HG03103 (cell line): ENCODE measurements around the gene SYNDIG1.

Source experiments
- ATAC-seq: cut with Tn5 transposase; IDR thresholded peaks from one replicate; pipeline ENCODE4 v1.9.1; 2021; ENCODE audit warnings: low read depth; ENCODE audit not compliant: unreplicated experiment

Gene SYNDIG1

GRCh38 chr20:24580855-24581254 lies 111.4 kb downstream of the SYNDIG1 start:
- ATAC-seq: no peak

GRCh38 chr20:24581443-24582170 lies 112.2 kb downstream of the SYNDIG1 start:
- ATAC-seq: no peak

GRCh38 chr20:24582373-24583168 lies 113.1 kb downstream of the SYNDIG1 start:
- no peak for ATAC-seq

- no peak for ATAC-seq
Observed at GRCh38 chr20:24583169-24583792, 113.9 kb downstream of the SYNDIG1 start.

- ATAC-seq: no peak
Observed at GRCh38 chr20:24584078-24584477, 114.6 kb downstream of the SYNDIG1 start.

- ATAC-seq: no peak
Observed at GRCh38 chr20:24584538-24585356, 115.3 kb downstream of the SYNDIG1 start.

- no peak for ATAC-seq
Observed at GRCh38 chr20:24585796-24586522, 116.5 kb downstream of the SYNDIG1 start.

GRCh38 chr20:24586523-24586840 lies 117.1 kb downstream of the SYNDIG1 start:
- ATAC-seq: no peak

GRCh38 chr20:24587384-24588046 lies 118.1 kb downstream of the SYNDIG1 start:
- ATAC-seq: no peak

- ATAC-seq: no peak
Observed at GRCh38 chr20:24588047-24588635, 118.7 kb downstream of the SYNDIG1 start.

GRCh38 chr20:24588725-24589340 lies 119.4 kb downstream of the SYNDIG1 start:
- no peak for ATAC-seq

- no peak for ATAC-seq
Observed at GRCh38 chr20:24589381-24589780, 120.0 kb downstream of the SYNDIG1 start.

GRCh38 chr20:24589815-24590177 lies 120.4 kb downstream of the SYNDIG1 start:
- ATAC-seq: no peak

GRCh38 chr20:24590178-24590982 lies 121.0 kb downstream of the SYNDIG1 start:
- ATAC-seq: no peak

- no peak for ATAC-seq
Observed at GRCh38 chr20:24597051-24597450, 127.6 kb downstream of the SYNDIG1 start.

GRCh38 chr20:24598346-24598745 lies 128.9 kb downstream of the SYNDIG1 start:
- ATAC-seq: no peak

- ATAC-seq: no peak
Observed at GRCh38 chr20:24598996-24599395, 129.6 kb downstream of the SYNDIG1 start.

GRCh38 chr20:24600012-24600411 lies 130.6 kb downstream of the SYNDIG1 start:
- ATAC-seq: no peak
